HG03108 (cell line): ENCODE measurements around the gene GPAM.
"Not testable (repeated sequence)": the region's sequence is repeated elsewhere in the genome, so short reads cannot be mapped to it uniquely, and the experiment has no call there.

Source experiments
- ATAC-seq: cut with Tn5 transposase; IDR thresholded peaks from one replicate; pipeline ENCODE4 v1.9.1; 2021; ENCODE audit warnings: moderate library complexity; ENCODE audit not compliant: unreplicated experiment

GPAM gene

DNA sequence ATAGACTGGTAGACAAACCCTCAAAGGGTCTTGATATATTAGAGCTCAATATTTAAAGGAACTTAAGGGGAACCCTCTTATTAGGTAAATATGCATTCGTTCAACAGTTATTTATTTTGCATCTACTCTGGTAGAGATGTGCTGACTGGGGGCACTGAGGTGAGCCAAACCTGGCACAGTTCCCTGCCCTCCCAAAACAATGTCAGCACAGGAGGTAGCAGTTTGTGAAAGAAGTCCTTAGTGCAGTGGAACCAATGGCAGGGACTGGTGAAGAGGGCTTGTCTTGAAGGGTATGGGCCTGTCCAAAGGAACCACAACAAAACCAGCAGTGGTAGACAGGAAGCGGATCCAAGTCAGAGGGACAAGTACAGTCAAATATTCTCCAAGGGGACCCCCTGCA, 32.6 kb upstream of the GPAM start:
- no peak for ATAC-seq

DNA sequence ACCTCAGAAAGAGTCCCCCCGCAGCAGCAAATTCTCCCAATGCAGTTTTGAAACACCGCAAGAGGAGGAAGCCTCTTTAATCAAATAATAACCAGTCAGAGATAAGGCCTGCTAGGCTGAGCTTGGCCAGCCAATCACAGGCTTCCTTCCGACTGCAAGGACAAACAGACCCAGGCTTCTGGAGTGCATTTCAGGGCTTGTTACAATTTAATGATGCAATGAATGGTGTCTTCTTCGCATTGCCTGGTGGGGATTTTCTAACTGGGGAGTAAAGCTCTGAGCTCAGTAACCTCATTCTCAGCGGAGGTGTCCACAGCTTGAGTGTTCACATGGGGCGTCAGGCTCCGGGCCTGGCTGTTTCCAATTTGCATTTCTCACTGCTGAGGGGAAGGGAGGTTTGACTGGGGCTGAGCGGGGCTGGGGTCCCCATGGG, 31.8 kb upstream of the GPAM start:
- no peak for ATAC-seq

- no peak for ATAC-seq
Observed at GRCh38 chr10:112214298-112214926, 30.8 kb upstream of the GPAM start.

GRCh38 chr10:112213836-112214235, 30.3 kb upstream of the GPAM start:
- ATAC-seq = no peak

DNA sequence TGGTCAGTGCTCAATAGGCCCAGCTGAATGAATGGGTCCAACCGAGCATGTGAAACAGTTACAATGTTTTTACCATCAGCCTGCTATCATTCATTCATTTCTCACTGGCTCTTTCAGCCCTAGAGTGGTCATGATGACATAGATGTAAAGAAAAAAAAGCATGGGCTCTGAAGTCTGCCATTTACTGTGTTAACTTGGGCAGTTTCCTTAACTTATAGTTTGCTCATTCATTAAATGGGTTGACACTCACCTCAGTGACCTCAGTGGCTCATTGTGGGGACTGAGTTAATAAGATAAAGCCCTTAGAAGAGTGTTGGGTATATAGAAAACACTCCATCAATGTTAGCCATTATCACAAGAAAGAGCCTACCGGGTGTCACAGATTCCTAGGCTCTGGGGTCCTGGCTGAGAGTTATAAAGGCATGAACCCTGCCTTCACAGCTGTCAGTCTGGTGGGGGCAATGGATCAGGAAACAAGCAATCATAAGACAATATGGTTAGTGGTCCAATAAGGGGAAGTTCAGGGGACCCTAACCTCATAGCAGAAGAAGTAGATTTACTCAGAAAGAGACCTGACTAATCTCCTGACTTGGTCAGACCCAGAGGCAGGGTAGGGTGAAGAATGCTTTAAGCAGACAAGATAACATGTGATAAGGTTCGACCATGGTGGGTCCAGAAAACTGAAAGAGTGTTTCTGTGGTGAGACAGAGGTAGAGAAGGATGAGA, 29.7 kb upstream of the GPAM start:
- ATAC-seq = no peak

DNA sequence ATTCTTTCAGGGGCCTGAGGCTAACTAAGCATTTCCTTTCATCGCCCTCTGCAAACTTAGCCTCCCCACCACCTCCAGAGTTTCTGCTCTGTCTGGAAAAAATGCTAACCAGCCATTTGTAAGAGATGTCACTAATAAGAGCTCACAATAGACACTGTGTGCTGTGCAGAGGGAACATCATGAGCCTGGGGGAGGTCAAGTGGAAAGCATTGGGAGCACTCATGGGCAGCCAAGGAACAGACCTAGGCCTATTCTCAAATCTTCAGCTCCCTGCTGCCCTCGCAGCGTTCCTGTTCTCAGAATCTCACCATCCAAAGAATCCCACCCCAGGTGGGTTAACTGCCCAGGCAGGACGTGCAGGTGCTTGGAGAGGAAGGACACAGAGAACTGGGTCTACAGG, 27.1 kb upstream of the GPAM start:
- no peak for ATAC-seq

GRCh38 chr10:112209684-112210131, 26.1 kb upstream of the GPAM start:
- no peak for ATAC-seq

GRCh38 chr10:112208997-112209396, 25.4 kb upstream of the GPAM start:
- ATAC-seq = no peak

- no peak for ATAC-seq
Observed at GRCh38 chr10:112208292-112208691, 24.7 kb upstream of the GPAM start.

DNA sequence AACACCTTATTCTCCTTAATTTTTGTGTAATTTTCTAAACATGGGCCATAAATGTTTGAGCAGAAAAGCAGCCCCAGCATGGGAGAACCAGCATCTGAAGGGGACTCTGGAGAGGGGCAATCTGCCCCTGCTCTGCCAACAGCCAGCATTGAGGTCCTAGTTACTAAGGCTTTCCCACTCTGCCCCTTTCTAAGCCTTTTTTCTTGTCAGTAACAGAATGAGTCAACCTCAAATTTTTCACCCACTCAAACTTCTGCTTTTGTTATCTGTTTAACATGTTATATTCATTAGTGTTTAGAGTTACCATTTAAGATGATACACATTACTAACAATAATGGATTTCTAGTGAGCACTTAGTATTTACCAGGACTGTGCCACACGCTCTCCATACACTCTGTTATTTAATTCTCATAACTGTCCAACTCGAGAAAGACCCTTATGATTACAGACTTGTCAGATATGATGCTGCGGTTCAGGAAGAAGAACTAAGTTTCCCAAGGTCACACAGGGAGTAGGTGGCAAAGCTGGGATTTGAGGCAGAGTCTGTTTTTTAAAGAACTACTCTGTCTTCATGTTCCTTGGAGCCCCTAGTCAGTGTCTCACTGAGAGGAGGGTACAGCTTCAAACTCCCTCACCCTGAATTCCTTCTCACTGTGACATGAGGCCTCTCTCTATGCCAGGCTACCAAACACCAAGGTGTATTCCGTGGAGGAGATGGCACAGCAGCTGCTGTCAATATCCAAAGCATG, 19.9 kb upstream of the GPAM start:
- peak; percentile 65 for ATAC-seq

GRCh38 chr10:112202561-112203241, 19.1 kb upstream of the GPAM start:
- peak; percentile 76 for ATAC-seq

GRCh38 chr10:112202076-112202475, 18.5 kb upstream of the GPAM start:
- ATAC-seq = no peak

DNA sequence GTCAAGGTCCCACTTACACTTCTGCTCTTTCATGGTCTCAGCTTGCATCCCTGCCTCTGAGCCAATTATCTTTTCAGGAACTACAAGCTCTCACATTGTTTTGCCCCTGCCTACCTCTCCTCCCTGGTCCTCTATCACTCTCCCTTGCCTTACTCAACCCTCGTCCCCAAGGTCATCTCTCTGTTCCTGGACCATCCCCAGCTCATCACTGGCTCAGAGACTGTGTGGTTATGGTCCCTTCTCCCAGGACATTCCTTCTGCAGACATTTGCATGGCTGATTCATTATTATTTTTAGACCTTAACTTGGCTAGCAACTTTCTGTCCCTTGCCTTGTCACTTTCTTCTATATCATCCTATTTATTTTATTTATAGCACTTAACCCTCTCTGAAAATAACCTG, 17.8 kb upstream of the GPAM start:
- ATAC-seq = no peak

DNA sequence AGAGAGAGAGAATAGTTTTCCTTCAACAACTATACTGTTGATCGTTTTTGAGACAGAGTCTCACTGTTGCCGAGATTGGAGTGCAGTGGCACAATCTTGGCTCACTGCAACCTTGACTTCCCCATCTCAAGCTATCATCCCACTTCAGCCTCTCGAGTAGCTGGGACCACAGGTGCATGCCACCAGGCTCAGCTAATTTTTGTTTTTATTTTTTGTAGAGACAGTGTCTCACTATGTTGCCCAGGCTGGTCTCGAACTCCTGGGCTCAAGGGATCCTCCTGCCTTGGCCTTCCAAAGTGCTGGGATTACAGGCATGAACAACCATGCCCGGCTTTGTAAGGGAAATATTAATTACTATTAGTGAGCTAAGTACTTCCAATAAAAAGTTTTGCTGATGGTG, 16.7 kb upstream of the GPAM start:
- not testable (repeated sequence) for ATAC-seq

DNA sequence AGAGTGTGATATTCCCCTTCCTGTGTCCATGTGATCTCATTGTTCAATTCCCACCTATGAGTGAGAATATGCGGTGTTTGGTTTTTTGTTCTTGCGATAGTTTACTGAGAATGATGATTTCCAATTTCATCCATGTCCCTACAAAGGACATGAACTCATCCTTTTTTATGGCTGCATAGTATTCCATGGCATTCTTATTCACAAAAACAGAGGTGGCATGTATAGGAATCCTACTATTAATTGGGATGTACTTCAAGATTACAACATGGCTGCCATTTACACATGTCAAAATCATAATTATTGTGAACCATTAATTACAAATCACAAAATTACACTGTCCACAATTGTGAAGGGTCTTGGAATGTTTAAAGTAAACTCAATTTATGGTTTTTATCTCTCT, 14.1 kb upstream of the GPAM start:
- not testable (repeated sequence) for ATAC-seq

GRCh38 chr10:112195224-112195623, 11.7 kb upstream of the GPAM start:
- no peak for ATAC-seq

- ATAC-seq = no peak
Observed at GRCh38 chr10:112191791-112192190, 8.2 kb upstream of the GPAM start.

- no peak for ATAC-seq
Observed at GRCh38 chr10:112191041-112191590, 7.6 kb upstream of the GPAM start.

- ATAC-seq = no peak
Observed at GRCh38 chr10:112189465-112189864, 5.9 kb upstream of the GPAM start.

DNA sequence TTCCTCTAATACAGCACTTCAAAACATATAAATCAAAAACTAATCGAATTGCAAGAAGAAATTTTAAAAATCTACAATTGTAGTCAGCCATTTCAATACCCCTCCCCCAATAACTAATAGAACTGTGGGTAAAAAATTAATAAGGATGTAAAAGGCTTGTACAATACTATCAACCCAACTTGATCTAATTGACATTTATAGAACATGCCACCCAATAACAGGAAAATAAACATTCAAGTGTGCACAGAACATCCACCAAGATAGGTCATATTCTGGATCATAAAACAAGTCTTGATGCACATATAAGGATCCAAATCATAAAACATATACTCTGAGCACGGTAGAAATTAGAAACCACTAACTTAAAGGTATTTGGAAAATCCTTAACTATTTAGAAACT, 4.0 kb upstream of the GPAM start:
- no peak for ATAC-seq

DNA sequence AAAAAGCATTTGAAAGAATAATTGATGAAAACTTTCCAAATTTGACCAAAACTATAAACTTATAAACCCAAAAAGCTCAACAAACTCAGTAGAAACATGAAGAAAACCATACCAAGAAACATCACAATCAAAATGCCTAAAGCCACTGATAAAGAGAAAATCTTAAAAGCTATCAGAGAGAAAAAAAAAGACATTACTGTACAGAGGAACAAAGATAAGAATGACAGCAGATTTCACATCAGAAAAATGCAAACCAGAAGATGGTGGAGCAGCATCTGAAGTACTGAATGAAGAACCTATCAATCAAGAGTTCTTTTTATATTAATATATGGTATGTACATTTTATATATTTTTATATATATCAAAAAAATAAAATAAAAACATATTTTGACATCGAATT, 2.4 kb upstream of the GPAM start:
- no peak for ATAC-seq
